ENCODE measurements around the gene CPHXL.

Gene CPHXL

GRCh38 chr16:75726390-75726789 is at the start of gene CPHXL:
CPHXL (minus strand) TSS chr16:75726490; CDS start chr16:75726442, 48 bp downstream.
- no peak for DNase-seq

GRCh38 chr16:75774197-75774596 is 47.9 kb upstream of the CPHXL start:
- no peak for DNase-seq

GRCh38 chr16:75770051-75770450 is 43.8 kb upstream of the CPHXL start:
- no peak for DNase-seq

- peak; percentile 53 for DNase-seq
Observed at GRCh38 chr16:75764154-75764768, 38.0 kb upstream of the CPHXL start.

GRCh38 chr16:75763204-75763603 is 36.9 kb upstream of the CPHXL start:
- DNase-seq, result no peak

- DNase-seq, result no peak
Observed at GRCh38 chr16:75762746-75763145, 36.5 kb upstream of the CPHXL start.

- DNase-seq, result no peak
Observed at GRCh38 chr16:75761108-75761507, 34.8 kb upstream of the CPHXL start.

- DNase-seq, result no peak
Observed at GRCh38 chr16:75760018-75760519, 33.8 kb upstream of the CPHXL start.

GRCh38 chr16:75758215-75758614 is 31.9 kb upstream of the CPHXL start:
- no peak for DNase-seq

- DNase-seq, result no peak
Observed at GRCh38 chr16:75754141-75754540, 27.9 kb upstream of the CPHXL start.

- DNase-seq, result no peak
Observed at GRCh38 chr16:75750528-75750927, 24.2 kb upstream of the CPHXL start.

- DNase-seq, result no peak
Observed at GRCh38 chr16:75746359-75746758, 20.1 kb upstream of the CPHXL start.

GRCh38 chr16:75745823-75746222 is 19.5 kb upstream of the CPHXL start:
- no peak for DNase-seq

- DNase-seq, result no peak
Observed at GRCh38 chr16:75745242-75745641, 19.0 kb upstream of the CPHXL start.

- DNase-seq, result no peak
Observed at GRCh38 chr16:75742424-75743047, 16.2 kb upstream of the CPHXL start.

GRCh38 chr16:75733305-75734211 is 7.3 kb upstream of the CPHXL start:
- DNase-seq, result no peak

GRCh38 chr16:75732871-75733270 is 6.6 kb upstream of the CPHXL start:
- no peak for DNase-seq

- no peak for DNase-seq
Observed at GRCh38 chr16:75727221-75727620, 931 bp upstream of the CPHXL start.

GRCh38 chr16:75718452-75718851 is 7.8 kb downstream of the CPHXL start:
- DNase-seq, result no peak

- no peak for DNase-seq
Observed at GRCh38 chr16:75714661-75715060, 11.6 kb downstream of the CPHXL start.

- no peak for DNase-seq
Observed at GRCh38 chr16:75710344-75710743, 15.9 kb downstream of the CPHXL start.

- DNase-seq, result no peak
Observed at GRCh38 chr16:75703306-75703705, 23.0 kb downstream of the CPHXL start.

- DNase-seq, result no peak
Observed at GRCh38 chr16:75702242-75702641, 24.0 kb downstream of the CPHXL start.

GRCh38 chr16:75701361-75701760 is 24.9 kb downstream of the CPHXL start, which contains the start of gene DUXB:
DUXB (minus strand) TSS chr16:75701461; CDS start chr16:75701418, 43 bp downstream.
- DNase-seq, result no peak

Data from activated CD8-positive, alpha-beta memory T cell treated with anti-CD3 and anti-CD28 coated beads, Interleukin-2, amount 50 U/mL, for 48 hours (primary cell).